OCI-LY1 (cell line): ENCODE results near the gene IGFBP4.

Experiments
- H2AFZ ChIP-seq: fragments of 200-600 bp; sonication (generic), shearing (Covaris generic); 2 replicates; pipeline ENCODE4 v1.6.0; 2014; ENCODE audit warnings: antibody characterized with exemption, mild to moderate bottlenecking, low read length
- H3F3A ChIP-seq: fragments of 200-600 bp; sonication (generic), shearing (Covaris generic); 2 replicates; pipeline ENCODE4 v1.6.0; 2014; ENCODE audit warnings: mild to moderate bottlenecking, antibody characterized with exemption, low read length, moderate library complexity; ENCODE audit not compliant: insufficient read depth
- H3K27ac ChIP-seq: fragments of 200-600 bp; sonication (generic); 2 replicates; pipeline ENCODE4 v1.5.1; 2014; ENCODE audit warnings: low read length, mixed run types, mild to moderate bottlenecking, low read depth; ENCODE audit not compliant: poor library complexity, severe bottlenecking
- H3K27me3 ChIP-seq: fragments of 200-600 bp; sonication (generic); 2 replicates; pipeline ENCODE4 v1.6.0; 2014; ENCODE audit warnings: antibody characterized with exemption, mild to moderate bottlenecking, low read length, moderate library complexity; ENCODE audit not compliant: insufficient read depth
- H3K36me3 ChIP-seq: fragments of 200-600 bp; sonication (generic); 2 replicates; pipeline ENCODE4 v1.6.1; 2014; ENCODE audit warnings: mild to moderate bottlenecking, antibody characterized with exemption, low read length, moderate library complexity, mixed read lengths; ENCODE audit not compliant: insufficient read depth
- H3K4me1 ChIP-seq: fragments of 200-600 bp; sonication (generic); 2 replicates; pipeline ENCODE4 v1.5.1; 2014; ENCODE audit warnings: mild to moderate bottlenecking, low read length, moderate library complexity; ENCODE audit not compliant: insufficient read depth, severe bottlenecking
- H3K4me2 ChIP-seq: fragments of 200-600 bp; sonication (generic), shearing (Covaris generic); 2 replicates; pipeline ENCODE4 v1.6.1; 2014; ENCODE audit warnings: low read length
- H3K4me3 ChIP-seq: fragments of 200-600 bp; sonication (generic); 2 replicates; pipeline ENCODE4 v1.5.1; 2014; ENCODE audit warnings: low read length, low read depth, mild to moderate bottlenecking, mixed read lengths; ENCODE audit not compliant: poor library complexity, severe bottlenecking
- H3K79me2 ChIP-seq: fragments of 200-600 bp; shearing (Covaris generic); 2 replicates; pipeline ENCODE4 v1.6.1; 2016; ENCODE audit warnings: mixed run types, low read length, mixed read lengths; ENCODE audit not compliant: insufficient read depth
- H3K9ac ChIP-seq: fragments of 200-600 bp; sonication (generic), shearing (Covaris generic); 2 replicates; pipeline ENCODE4 v1.6.1; 2014; ENCODE audit warnings: mild to moderate bottlenecking, low read length, mixed read lengths
- H3K9me2 ChIP-seq: fragments of 200-600 bp; sonication (generic), shearing (Covaris generic); 2 replicates; pipeline ENCODE4 v1.6.1; 2014; ENCODE audit warnings: low read depth, mild to moderate bottlenecking, low read length, mixed read lengths
- H3K9me3 ChIP-seq: fragments of 200-600 bp; shearing (Covaris generic); 2 replicates; pipeline ENCODE4 v1.6.1; 2014; ENCODE audit warnings: low read length, mixed read lengths
- H4K20me1 ChIP-seq: fragments of 200-600 bp; sonication (generic), shearing (Covaris generic); 2 replicates; pipeline ENCODE4 v1.6.0; 2016; ENCODE audit warnings: mild to moderate bottlenecking, low read length; ENCODE audit not compliant: insufficient read depth
- CTCF ChIP-seq: fragments of 200-600 bp; sonication (generic), shearing (Covaris generic); IDR thresholded peaks from 2 replicates; pipeline ENCODE4 v1.5.1; 2017; ENCODE audit warnings: mild to moderate bottlenecking, antibody characterized with exemption, low read length, moderate library complexity, mixed read lengths
- EZH2 ChIP-seq: fragments of 200-600 bp; sonication (generic), shearing (Covaris generic); IDR thresholded peaks from 2 replicates; pipeline ENCODE4 v1.8.0; 2017; ENCODE audit warnings: borderline replicate concordance, mixed run types, mild to moderate bottlenecking, antibody characterized with exemption, low read length, moderate library complexity, mixed read lengths

The IGFBP4 gene

DNA sequence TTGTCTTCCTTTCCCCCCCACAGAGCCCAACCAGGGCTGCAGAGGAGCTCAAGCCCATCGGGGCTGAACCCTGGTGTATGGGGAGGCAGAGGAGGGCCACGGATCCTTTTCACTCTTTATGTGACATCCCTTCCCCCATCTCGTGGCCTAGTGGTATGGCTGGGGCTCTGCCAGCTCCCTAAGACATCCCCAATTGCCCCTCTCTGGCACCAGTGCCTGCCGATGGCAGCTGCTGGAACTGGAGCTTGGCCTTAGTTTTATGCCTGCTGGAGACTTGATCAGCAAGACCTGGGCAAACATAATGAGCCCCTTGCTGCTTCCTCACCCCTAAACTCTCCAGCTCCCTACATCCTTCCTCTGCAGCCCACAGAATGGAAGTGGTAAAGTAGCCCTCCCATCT lies 17.5 kb upstream of the IGFBP4 start:
- Histone ChIP-seq H3K27me3 (0 out of 2 replicates have a peak, but pooled peaks cover 3% of the 10 kb centered on the region), H3K4me3 (no peak overlapping the region), H3K4me1 (no peaks in the 10 kb centered on the region), H3K9me3 (no peaks in the 10 kb centered on the region), H3K36me3 (no peaks in the 10 kb centered on the region), H2AFZ (no peak overlapping the region), H3K9me2 (no peaks in the 10 kb centered on the region), H3K27ac (no peak overlapping the region), H3F3A (no peaks in the 10 kb centered on the region), H3K79me2 (no peaks in the 10 kb centered on the region), H3K9ac (no peak overlapping the region), H4K20me1 (no peaks in the 10 kb centered on the region), H3K4me2 (no peak overlapping the region)
- TF ChIP-seq EZH2 (no peak), CTCF (no peak)

GRCh38 chr17:40427002-40427491 lies 16.2 kb upstream of the IGFBP4 start:
- Histone ChIP-seq H3K9ac (no peak overlapping the region), H3K27me3 (peaks cover 8% of the 10 kb centered on the region; the same call in 1 of the 2 replicates), H3F3A (no peaks in the 10 kb centered on the region), H3K27ac (no peak overlapping the region), H3K9me2 (no peaks in the 10 kb centered on the region), H3K4me2 (no peak overlapping the region), H2AFZ (no peak overlapping the region), H3K4me3 (no peak overlapping the region), H3K79me2 (no peaks in the 10 kb centered on the region), H3K36me3 (no peaks in the 10 kb centered on the region), H4K20me1 (no peaks in the 10 kb centered on the region), H3K9me3 (no peaks in the 10 kb centered on the region), H3K4me1 (no peaks in the 10 kb centered on the region)
- TF ChIP-seq CTCF = no peak
- no peak for TF ChIP-seq EZH2

GRCh38 chr17:40430272-40431230 lies 12.7 kb upstream of the IGFBP4 start:
- H3K4me2 ChIP-seq = no peak overlapping the region
- H3K9me3 ChIP-seq = no peaks in the 10 kb centered on the region
- no peak for TF ChIP-seq EZH2
- no peak for TF ChIP-seq CTCF
- H3K36me3 ChIP-seq = no peaks in the 10 kb centered on the region
- no peaks in the 10 kb centered on the region for H3K9me2 ChIP-seq
- H4K20me1 ChIP-seq = no peaks in the 10 kb centered on the region
- H3K79me2 ChIP-seq = no peaks in the 10 kb centered on the region
- no peak overlapping the region for H3K4me3 ChIP-seq
- H3K27ac ChIP-seq = no peak overlapping the region
- no peak overlapping the region for H2AFZ ChIP-seq
- H3K27me3 ChIP-seq = peaks cover 8% of the 10 kb centered on the region; the same call in 1 of the 2 replicates
- no peak overlapping the region for H3K9ac ChIP-seq
- H3K4me1 ChIP-seq = no peaks in the 10 kb centered on the region
- H3F3A ChIP-seq = no peaks in the 10 kb centered on the region
